Breast epithelium (tissue), 3 donors: ENCODE data around the gene RGPD3.

Source experiments
- CTCF ChIP-seq, 3 donors: fragments of 450-650 bp; IDR thresholded peaks; one replicate each; pipeline ENCODE4 v1.5.1; 2016 to 2017; ENCODE audit warnings: antibody characterized with exemption in 3 of 3, mild to moderate bottlenecking in 3 of 3, moderate library complexity in 3 of 3
- POLR2A ChIP-seq: fragments of 450-650 bp; IDR thresholded peaks from one replicate; pipeline ENCODE4 v1.6.1; 2016; ENCODE audit warnings: antibody characterized with exemption, mild to moderate bottlenecking, moderate library complexity
- POLR2AphosphoS5 ChIP-seq, 3 donors: sonication (generic); formaldehyde crosslinking; IDR thresholded peaks; one replicate each; pipeline ENCODE4 v1.6.1; 2017; ENCODE audit warnings: antibody characterized with exemption in 3 of 3

GRCh38 chr2:106359512-106359911, 108.7 kb downstream of the RGPD3 start:
- no peak for TF ChIP-seq POLR2A
- TF ChIP-seq POLR2AphosphoS5 (IDR thresholded peaks at IDR 0.05) = no peak
- TF ChIP-seq CTCF (IDR thresholded peaks at IDR 0.05) = no peak
